Neural cell (in vitro differentiated cells): ENCODE results near the gene SALL3.

Source experiments
- EP300 ChIP-seq: fragments of 450-650 bp; conservative IDR thresholded peaks from 2 replicates; pipeline ENCODE4 v1.6.1; 2014; ENCODE audit warnings: antibody characterized with exemption, mild to moderate bottlenecking, moderate library complexity; ENCODE audit not compliant: poor library complexity, severe bottlenecking
- EZH2 ChIP-seq: fragments of 200-600, 300-800 bp; shearing (Covaris generic), sonication (generic); IDR thresholded peaks from 2 replicates; pipeline ENCODE4 v1.6.1; 2014; ENCODE audit warnings: antibody characterized with exemption, low read length, borderline replicate concordance, mild to moderate bottlenecking; ENCODE audit not compliant: insufficient read depth, poor library complexity, severe bottlenecking
- MXI1 ChIP-seq: fragments of 450-650 bp; conservative IDR thresholded peaks from 2 replicates; pipeline ENCODE4 v1.6.1; 2014; ENCODE audit warnings: antibody characterized with exemption, mild to moderate bottlenecking; ENCODE audit not compliant: poor library complexity, severe bottlenecking
- POLR2AphosphoS5 ChIP-seq: IDR thresholded peaks from 2 replicates; pipeline ENCODE4 v1.6.1; 2012
- RAD21 ChIP-seq: fragments of 450-650 bp; conservative IDR thresholded peaks from 2 replicates; pipeline ENCODE4 v1.6.1; 2014; ENCODE audit warnings: antibody characterized with exemption, mild to moderate bottlenecking, moderate library complexity
- SMC3 ChIP-seq: fragments of 450-650 bp; conservative IDR thresholded peaks from 2 replicates; pipeline ENCODE4 v1.6.1; 2014; ENCODE audit warnings: antibody characterized with exemption, mild to moderate bottlenecking, moderate library complexity; ENCODE audit not compliant: poor library complexity
- TF ChIP-seq, protein P1 (sequence below): fragments of 450-650 bp; IDR thresholded peaks from 2 replicates; pipeline ENCODE4 v1.5.1; 2014; ENCODE audit warnings: antibody characterized with exemption, mild to moderate bottlenecking, moderate library complexity; ENCODE audit not compliant: poor library complexity, severe bottlenecking
- TF ChIP-seq, protein P2 (sequence below): IDR thresholded peaks from 2 replicates; pipeline ENCODE4 v1.6.1; 2012; ENCODE audit warnings: borderline replicate concordance

DNA sequence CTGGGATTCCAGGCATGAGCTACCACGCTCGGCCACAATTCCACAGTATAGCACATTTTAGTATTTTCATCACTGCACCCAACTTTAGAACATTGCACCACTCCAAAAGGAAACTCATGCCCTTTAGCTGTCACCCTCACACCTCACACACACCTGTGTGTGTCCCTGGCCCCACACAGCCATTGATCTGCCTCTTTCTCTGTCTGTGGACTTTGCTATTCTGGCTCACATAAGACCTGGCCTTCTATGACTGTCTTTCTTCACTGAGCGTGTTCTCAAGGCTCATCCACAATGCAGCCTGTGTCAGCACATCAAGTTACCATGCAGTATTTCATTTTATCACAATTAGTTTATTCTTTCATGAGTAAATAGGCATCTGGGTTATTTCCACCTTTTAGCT is 69.9 kb downstream of the SALL3 start:
- TF ChIP-seq POLR2AphosphoS5 (no peak), EZH2 (no peak), EP300 (no peak), SMC3 (no peak), RAD21 (no peak), MXI1 (no peak)
- TF ChIP-seq, protein P1, sequence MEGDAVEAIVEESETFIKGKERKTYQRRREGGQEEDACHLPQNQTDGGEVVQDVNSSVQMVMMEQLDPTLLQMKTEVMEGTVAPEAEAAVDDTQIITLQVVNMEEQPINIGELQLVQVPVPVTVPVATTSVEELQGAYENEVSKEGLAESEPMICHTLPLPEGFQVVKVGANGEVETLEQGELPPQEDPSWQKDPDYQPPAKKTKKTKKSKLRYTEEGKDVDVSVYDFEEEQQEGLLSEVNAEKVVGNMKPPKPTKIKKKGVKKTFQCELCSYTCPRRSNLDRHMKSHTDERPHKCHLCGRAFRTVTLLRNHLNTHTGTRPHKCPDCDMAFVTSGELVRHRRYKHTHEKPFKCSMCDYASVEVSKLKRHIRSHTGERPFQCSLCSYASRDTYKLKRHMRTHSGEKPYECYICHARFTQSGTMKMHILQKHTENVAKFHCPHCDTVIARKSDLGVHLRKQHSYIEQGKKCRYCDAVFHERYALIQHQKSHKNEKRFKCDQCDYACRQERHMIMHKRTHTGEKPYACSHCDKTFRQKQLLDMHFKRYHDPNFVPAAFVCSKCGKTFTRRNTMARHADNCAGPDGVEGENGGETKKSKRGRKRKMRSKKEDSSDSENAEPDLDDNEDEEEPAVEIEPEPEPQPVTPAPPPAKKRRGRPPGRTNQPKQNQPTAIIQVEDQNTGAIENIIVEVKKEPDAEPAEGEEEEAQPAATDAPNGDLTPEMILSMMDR = no peak
- TF ChIP-seq, protein P2, sequence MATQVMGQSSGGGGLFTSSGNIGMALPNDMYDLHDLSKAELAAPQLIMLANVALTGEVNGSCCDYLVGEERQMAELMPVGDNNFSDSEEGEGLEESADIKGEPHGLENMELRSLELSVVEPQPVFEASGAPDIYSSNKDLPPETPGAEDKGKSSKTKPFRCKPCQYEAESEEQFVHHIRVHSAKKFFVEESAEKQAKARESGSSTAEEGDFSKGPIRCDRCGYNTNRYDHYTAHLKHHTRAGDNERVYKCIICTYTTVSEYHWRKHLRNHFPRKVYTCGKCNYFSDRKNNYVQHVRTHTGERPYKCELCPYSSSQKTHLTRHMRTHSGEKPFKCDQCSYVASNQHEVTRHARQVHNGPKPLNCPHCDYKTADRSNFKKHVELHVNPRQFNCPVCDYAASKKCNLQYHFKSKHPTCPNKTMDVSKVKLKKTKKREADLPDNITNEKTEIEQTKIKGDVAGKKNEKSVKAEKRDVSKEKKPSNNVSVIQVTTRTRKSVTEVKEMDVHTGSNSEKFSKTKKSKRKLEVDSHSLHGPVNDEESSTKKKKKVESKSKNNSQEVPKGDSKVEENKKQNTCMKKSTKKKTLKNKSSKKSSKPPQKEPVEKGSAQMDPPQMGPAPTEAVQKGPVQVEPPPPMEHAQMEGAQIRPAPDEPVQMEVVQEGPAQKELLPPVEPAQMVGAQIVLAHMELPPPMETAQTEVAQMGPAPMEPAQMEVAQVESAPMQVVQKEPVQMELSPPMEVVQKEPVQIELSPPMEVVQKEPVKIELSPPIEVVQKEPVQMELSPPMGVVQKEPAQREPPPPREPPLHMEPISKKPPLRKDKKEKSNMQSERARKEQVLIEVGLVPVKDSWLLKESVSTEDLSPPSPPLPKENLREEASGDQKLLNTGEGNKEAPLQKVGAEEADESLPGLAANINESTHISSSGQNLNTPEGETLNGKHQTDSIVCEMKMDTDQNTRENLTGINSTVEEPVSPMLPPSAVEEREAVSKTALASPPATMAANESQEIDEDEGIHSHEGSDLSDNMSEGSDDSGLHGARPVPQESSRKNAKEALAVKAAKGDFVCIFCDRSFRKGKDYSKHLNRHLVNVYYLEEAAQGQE = no peak
